Measurements from ENCODE around the gene SRSF4.
A peak's percentile ranks its signal among the peaks of the same experiment; 100 is the strongest.
"Not testable (repeated sequence)": the region's sequence is repeated elsewhere in the genome, so short reads cannot be mapped to it uniquely, and the experiment has no call there.

SRSF4 gene

GRCh38 chr1:29131056-29131455, 50.6 kb downstream of the SRSF4 start:
- not testable (repeated sequence) for H3K9ac ChIP-seq (ENCODE audit: low read depth, low read length); H3K4me1 ChIP-seq (ENCODE audit: control insufficient read depth, insufficient read depth, low read length); H3K36me3 ChIP-seq (ENCODE audit: control insufficient read depth, insufficient read depth, low read length); H3K9me3 ChIP-seq (ENCODE audit: control insufficient read depth, insufficient read depth, low read length); H3K4me3 ChIP-seq (ENCODE audit: low read depth, low read length); H3K27me3 ChIP-seq (ENCODE audit: control insufficient read depth, insufficient read depth, low read length)

DNA sequence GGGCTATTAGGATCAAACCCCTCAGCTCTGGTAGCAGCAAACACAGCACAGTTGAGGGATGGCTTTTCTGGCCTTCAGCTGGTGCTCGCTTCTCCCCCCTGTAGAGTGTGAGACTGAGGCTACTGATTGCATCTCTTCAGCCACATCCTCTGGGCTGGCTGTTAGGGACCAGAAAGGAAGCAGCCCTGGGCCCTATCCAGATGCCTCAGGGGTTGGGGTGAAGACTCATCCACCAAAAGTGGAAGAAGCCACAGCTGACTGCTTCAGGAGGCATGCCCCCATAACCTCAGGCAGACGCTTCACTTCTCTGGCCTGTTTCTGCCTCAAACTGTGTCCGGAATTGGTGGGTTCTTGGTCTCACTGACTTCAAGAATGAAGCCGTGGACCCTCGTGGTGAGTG, 51.8 kb downstream of the SRSF4 start:
- no peak overlapping the region for H3K9ac ChIP-seq (ENCODE audit: low read depth, low read length)

GRCh38 chr1:29128739-29129138, 53.0 kb downstream of the SRSF4 start:
- H3K9me3 ChIP-seq (ENCODE audit: control insufficient read depth, insufficient read depth, low read length), result no peaks in the 10 kb centered on the region
- no peak overlapping the region for H3K9ac ChIP-seq (ENCODE audit: low read depth, low read length)
- H3K27me3 ChIP-seq (ENCODE audit: control insufficient read depth, insufficient read depth, low read length), result peaks cover 9% of the 10 kb centered on the region
- no peaks in the 10 kb centered on the region for H3K4me1 ChIP-seq (ENCODE audit: control insufficient read depth, insufficient read depth, low read length)
- no peak overlapping the region for H3K4me3 ChIP-seq (ENCODE audit: low read depth, low read length)
- no peaks in the 10 kb centered on the region for H3K36me3 ChIP-seq (ENCODE audit: control insufficient read depth, insufficient read depth, low read length)

More for the DNA sequence above, 51.8 kb downstream of the SRSF4 start:
- H3K27me3 ChIP-seq (ENCODE audit: control insufficient read depth, insufficient read depth, low read length), result peaks cover 9% of the 10 kb centered on the region
- H3K9me3 ChIP-seq (ENCODE audit: control insufficient read depth, insufficient read depth, low read length), result no peaks in the 10 kb centered on the region
- no peak overlapping the region for H3K4me3 ChIP-seq (ENCODE audit: low read depth, low read length)
- no peaks in the 10 kb centered on the region for H3K36me3 ChIP-seq (ENCODE audit: control insufficient read depth, insufficient read depth, low read length)
- H3K4me1 ChIP-seq (ENCODE audit: control insufficient read depth, insufficient read depth, low read length), result no peaks in the 10 kb centered on the region

DNA sequence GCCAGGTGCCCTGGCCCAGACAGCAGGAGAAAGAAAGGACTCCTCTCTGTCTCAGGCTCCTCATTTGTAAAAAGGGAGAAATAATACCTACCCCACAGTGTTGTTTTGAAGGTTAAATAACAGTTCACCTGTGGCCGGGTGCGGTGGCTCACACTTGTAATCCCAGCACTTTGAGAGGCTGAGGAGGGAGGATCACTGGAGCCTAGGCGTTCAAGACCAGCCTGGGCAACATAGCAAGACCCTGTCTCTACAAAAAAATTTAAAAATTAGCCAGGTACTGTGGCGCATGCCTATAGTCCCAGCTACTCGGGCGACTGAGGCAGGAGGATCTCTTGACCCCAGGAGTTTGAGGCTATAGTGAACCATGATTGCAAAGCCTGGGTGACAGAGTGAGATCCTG, 55.5 kb downstream of the SRSF4 start:
- Histone ChIP-seq H3K9ac (ENCODE audit: low read depth, low read length) (no peak overlapping the region), H3K36me3 (ENCODE audit: control insufficient read depth, insufficient read depth, low read length) (no peaks in the 10 kb centered on the region), H3K4me1 (ENCODE audit: control insufficient read depth, insufficient read depth, low read length) (no peaks in the 10 kb centered on the region), H3K27me3 (ENCODE audit: control insufficient read depth, insufficient read depth, low read length) (peaks cover 19% of the 10 kb centered on the region), H3K9me3 (ENCODE audit: control insufficient read depth, insufficient read depth, low read length) (no peaks in the 10 kb centered on the region), H3K4me3 (ENCODE audit: low read depth, low read length) (no peak overlapping the region)

GRCh38 chr1:29125788-29126187, 55.9 kb downstream of the SRSF4 start:
- Histone ChIP-seq H3K4me1 (ENCODE audit: control insufficient read depth, insufficient read depth, low read length) (no peaks in the 10 kb centered on the region), H3K4me3 (ENCODE audit: low read depth, low read length) (no peak overlapping the region), H3K9me3 (ENCODE audit: control insufficient read depth, insufficient read depth, low read length) (no peaks in the 10 kb centered on the region), H3K27me3 (ENCODE audit: control insufficient read depth, insufficient read depth, low read length) (peaks cover 19% of the 10 kb centered on the region), H3K36me3 (ENCODE audit: control insufficient read depth, insufficient read depth, low read length) (no peaks in the 10 kb centered on the region), H3K9ac (ENCODE audit: low read depth, low read length) (no peak overlapping the region)

DNA sequence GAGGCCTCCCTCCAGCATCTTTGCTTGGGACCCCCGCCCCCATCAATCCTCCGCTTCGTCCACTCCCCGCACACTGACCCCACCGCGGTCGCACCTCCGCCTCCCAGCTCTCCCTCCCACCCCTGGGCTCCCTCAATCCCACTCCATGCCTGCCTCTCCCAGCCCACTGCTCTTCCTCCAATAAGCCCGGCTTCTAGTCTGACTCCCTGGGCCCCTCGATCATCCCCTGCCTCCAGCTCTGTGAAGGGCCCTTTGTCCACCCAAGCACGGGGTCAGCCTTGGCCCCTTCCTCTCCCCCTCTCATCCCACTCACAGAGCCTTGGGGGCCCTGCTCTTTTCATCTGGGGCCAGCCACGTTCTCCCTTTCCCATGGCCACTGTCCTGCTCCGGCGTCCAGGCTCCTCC, 56.5 kb downstream of the SRSF4 start:
- Histone ChIP-seq H3K9ac (ENCODE audit: low read depth, low read length) (no peak overlapping the region), H3K27me3 (ENCODE audit: control insufficient read depth, insufficient read depth, low read length) (peaks cover 22% of the 10 kb centered on the region), H3K9me3 (ENCODE audit: control insufficient read depth, insufficient read depth, low read length) (no peaks in the 10 kb centered on the region), H3K4me1 (ENCODE audit: control insufficient read depth, insufficient read depth, low read length) (no peaks in the 10 kb centered on the region), H3K4me3 (ENCODE audit: low read depth, low read length) (peak overlapping the region; percentile 41), H3K36me3 (ENCODE audit: control insufficient read depth, insufficient read depth, low read length) (peaks cover 4% of the 10 kb centered on the region)

DNA sequence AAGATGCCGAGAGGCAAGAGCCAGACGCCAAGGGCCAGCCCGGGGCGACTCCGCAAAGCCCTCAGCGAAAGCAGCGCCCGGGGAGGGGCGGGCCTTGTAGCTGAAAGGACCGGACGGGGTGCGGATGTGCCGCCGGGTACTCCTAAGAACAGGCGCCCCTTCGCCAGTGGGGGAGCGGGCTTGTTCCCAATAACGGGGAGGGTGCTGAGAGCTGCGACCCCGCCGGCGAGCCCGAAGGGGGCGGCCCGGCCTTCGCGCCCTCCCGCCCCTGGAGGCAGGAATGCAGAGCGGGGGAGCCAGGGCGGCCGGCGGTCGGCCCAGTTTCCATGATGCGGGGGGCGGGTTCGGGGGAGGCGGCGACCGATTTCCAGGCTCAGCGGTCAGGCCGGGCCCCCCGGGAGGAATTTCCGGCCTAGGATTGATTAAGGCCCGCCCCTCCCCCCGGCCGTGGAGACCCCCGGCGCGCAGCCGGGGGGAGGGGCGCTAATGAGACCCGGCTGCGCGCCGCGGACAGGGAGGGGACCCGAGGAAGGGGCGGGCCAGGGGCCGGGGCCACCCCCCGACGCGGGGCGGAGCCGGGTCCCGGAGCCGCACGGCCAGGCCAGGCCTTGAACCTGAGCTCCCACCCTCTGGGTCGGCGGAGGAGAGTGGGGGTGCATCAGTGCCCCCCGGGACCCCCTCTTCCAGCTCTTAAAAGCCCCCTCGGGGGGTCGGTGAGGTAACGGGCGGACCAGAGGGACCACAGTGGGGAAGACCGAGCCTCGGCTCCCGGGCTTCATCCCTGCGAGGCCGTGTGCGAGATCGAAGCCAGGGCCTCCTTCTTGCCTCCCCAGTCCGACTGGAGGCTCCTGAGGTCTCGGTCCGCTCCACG, 57.1 kb downstream of the SRSF4 start:
- H3K27me3 ChIP-seq (ENCODE audit: control insufficient read depth, insufficient read depth, low read length), result peaks cover 22% of the 10 kb centered on the region

DNA sequence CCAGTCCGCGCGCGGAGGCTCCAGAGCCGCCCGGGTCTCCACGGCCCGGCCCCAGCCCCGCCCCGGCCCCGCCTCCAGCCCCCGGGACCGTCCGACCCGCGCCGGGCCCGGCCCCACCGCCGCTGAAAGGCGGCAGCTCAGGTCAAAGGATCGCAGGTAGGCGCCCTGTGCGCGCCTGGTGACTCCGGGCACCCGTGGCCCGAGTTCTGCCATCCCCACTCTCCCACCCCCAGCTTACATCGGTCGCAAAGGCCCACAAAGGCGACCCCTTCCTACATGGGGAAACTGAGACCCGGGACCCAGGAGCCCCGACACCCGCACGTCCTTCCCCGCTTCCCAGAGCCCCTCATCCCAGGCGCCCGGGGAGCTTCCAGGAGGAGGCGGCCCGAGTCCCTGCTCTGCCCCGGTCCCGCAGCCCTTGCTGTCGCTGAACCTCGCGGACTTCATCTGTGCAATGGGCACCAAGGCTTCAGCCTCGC, 57.8 kb downstream of the SRSF4 start, which contains the start of gene TMEM200B:
Gene TMEM200B, minus strand, starts transcription at position 17 of the 479 bp plus-strand sequence. CDS start 2,075 bp downstream, outside the sequence.
- H3K9me3 ChIP-seq (ENCODE audit: control insufficient read depth, insufficient read depth, low read length), result no peaks in the 10 kb centered on the region
- H3K4me1 ChIP-seq (ENCODE audit: control insufficient read depth, insufficient read depth, low read length), result no peaks in the 10 kb centered on the region
- peak within 1 kb of the TSS; percentile 70 for H3K9ac ChIP-seq (ENCODE audit: low read depth, low read length)
- H3K27me3 ChIP-seq (ENCODE audit: control insufficient read depth, insufficient read depth, low read length), result peaks cover 22% of the 10 kb centered on the region
- H3K4me3 ChIP-seq (ENCODE audit: low read depth, low read length), result peak within 1 kb of the TSS; percentile 75
- peaks cover 4% of the 10 kb centered on the region for H3K36me3 ChIP-seq (ENCODE audit: control insufficient read depth, insufficient read depth, low read length)

More for the DNA sequence above, 57.1 kb downstream of the SRSF4 start:
- no peaks in the 10 kb centered on the region for H3K9me3 ChIP-seq (ENCODE audit: control insufficient read depth, insufficient read depth, low read length)
- peak overlapping the region; percentile 62 for H3K4me3 ChIP-seq (ENCODE audit: low read depth, low read length)
- peak overlapping the region; percentile 70 for H3K9ac ChIP-seq (ENCODE audit: low read depth, low read length)
- no peaks in the 10 kb centered on the region for H3K4me1 ChIP-seq (ENCODE audit: control insufficient read depth, insufficient read depth, low read length)
- peaks cover 4% of the 10 kb centered on the region for H3K36me3 ChIP-seq (ENCODE audit: control insufficient read depth, insufficient read depth, low read length)

- Histone ChIP-seq H3K27me3 (ENCODE audit: control insufficient read depth, insufficient read depth, low read length) (peaks cover 21% of the 10 kb centered on the region), H3K9ac (ENCODE audit: low read depth, low read length) (peak overlapping the region; percentile 60), H3K36me3 (ENCODE audit: control insufficient read depth, insufficient read depth, low read length) (peaks cover 4% of the 10 kb centered on the region), H3K4me3 (ENCODE audit: low read depth, low read length) (peak overlapping the region; percentile 75), H3K9me3 (ENCODE audit: control insufficient read depth, insufficient read depth, low read length) (no peaks in the 10 kb centered on the region), H3K4me1 (ENCODE audit: control insufficient read depth, insufficient read depth, low read length) (no peaks in the 10 kb centered on the region)
These were observed 58.4 kb downstream of the SRSF4 start for GRCh38 chr1:29123053-29123886.

DNA sequence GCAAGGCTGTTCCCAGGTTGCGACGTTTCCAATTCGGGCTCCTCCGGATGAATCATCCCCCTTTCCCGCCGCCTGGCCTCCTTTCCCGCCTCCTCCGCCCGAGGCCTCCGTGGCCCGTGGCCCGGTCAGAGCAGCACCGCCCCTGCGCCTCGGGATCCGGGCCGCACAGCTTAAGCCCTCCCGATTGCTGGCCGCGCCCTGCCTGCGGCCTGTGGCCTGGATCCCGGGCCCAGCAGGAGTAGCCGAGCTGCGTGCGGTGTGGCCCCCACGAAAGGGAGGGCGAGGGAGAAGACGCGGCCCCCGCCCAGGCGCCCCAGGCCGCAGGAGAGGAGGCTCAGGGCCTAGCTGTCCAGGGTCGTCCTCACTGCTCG, 59.0 kb downstream of the SRSF4 start:
- H3K9me3 ChIP-seq (ENCODE audit: control insufficient read depth, insufficient read depth, low read length), result no peaks in the 10 kb centered on the region
- no peak overlapping the region for H3K9ac ChIP-seq (ENCODE audit: low read depth, low read length)
- H3K27me3 ChIP-seq (ENCODE audit: control insufficient read depth, insufficient read depth, low read length), result peaks cover 20% of the 10 kb centered on the region
- no peaks in the 10 kb centered on the region for H3K4me1 ChIP-seq (ENCODE audit: control insufficient read depth, insufficient read depth, low read length)
- peaks cover 4% of the 10 kb centered on the region for H3K36me3 ChIP-seq (ENCODE audit: control insufficient read depth, insufficient read depth, low read length)
- peak overlapping the region; percentile 75 for H3K4me3 ChIP-seq (ENCODE audit: low read depth, low read length)

DNA sequence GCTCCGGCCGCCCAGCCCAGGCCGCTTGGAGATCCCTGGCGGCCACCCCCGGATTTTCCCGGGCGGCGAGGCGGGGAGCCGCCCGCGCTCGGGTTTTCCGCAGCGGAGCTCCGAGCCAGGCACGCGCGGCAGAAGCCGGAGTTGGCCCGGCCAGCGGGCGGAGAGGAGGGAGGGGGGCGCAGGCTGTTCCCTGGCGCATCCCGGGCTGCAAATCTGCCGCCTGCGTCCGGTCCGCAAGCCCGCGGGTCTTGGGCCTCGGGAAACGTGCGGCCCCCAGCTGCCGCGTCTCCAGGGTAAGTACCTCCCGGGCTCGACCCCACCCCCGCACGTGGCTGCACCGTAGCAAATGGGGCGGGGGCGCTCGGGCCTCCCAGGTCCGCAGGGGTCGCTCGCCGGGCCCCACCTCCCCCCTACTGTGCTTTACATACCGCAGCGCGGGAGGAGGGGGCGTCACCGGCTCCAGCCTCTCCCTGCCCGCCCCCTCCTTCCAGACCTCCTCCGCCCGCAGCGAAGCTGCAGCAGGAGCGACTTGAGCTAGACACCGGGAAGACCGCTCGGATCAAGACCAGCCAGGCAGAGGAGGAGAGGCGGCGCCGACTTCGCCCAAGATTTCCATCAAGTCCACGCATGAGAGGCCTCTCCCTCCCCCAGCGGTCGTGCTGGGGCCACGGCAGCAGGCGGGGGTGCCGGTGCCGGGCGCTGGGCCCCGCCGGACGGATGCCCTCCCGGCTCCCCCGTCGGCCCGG, 59.6 kb downstream of the SRSF4 start:
- no peaks in the 10 kb centered on the region for H3K4me1 ChIP-seq (ENCODE audit: control insufficient read depth, insufficient read depth, low read length)
- peaks cover 4% of the 10 kb centered on the region for H3K36me3 ChIP-seq (ENCODE audit: control insufficient read depth, insufficient read depth, low read length)
- H3K27me3 ChIP-seq (ENCODE audit: control insufficient read depth, insufficient read depth, low read length), result peaks cover 20% of the 10 kb centered on the region
- no peak overlapping the region for H3K9ac ChIP-seq (ENCODE audit: low read depth, low read length)
- peak overlapping the region; percentile 75 for H3K4me3 ChIP-seq (ENCODE audit: low read depth, low read length)
- no peaks in the 10 kb centered on the region for H3K9me3 ChIP-seq (ENCODE audit: control insufficient read depth, insufficient read depth, low read length)
